ENCODE results near the gene KHDC4. TPM values are rescaled to one million over a fixed set of nuclear protein-coding genes. Genes with fewer than 3 reads are reported as not detected.

KHDC4 gene
- total and polyA plus RNA-seq, 2 of the 4 experiments (the other 2 are of a cell fraction): 28.0 to 29.9 TPM

DNA sequence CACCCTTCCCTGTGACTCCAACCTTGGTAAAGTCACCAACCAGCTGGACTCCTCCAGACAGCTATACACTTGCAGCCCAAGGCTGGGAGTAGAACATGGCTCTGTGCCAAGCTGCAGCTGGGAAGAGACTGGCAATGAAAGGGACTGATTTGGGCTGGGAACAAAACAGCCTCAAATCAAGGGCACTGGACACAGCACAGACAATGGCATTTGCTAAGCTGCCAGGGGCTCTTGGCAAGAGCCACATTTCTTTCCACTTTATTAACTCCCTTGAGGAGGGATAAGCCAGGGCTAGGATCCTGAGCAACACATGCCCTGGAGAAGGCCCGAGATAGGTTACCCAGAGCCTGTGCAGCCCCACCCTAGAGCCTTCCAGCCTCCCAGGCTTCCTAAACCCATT, 62.8 kb downstream of the KHDC4 start:
- intact Hi-C loops (cut with micrococcal nuclease): no loop called here

More for the DNA sequence above, 62.8 kb downstream of the KHDC4 start:
- H2AK9ac ChIP-seq (replicated peaks; ENCODE audit: low read depth, low read length, poor library complexity): peak overlapping the region; percentile 44
- POLR2A ChIA-PET (ENCODE audit: unreplicated experiment): no interaction called here
- in situ Hi-C loops (cut with MboI; ENCODE audit: low sequenced_read_pairs): no loop called here
- no TSS peak for BruUV-seq (replicated peaks)
- CTCF ChIA-PET: interaction anchor here (1.0 kb wide), 1 partner anchor 18 kb away, joined by 3 read pairs; no protein-coding TSS in a partner anchor
- peaks cover 20 to 40% of the 10 kb centered on the region in 2 experiments for H3K79me1 ChIP-seq (ENCODE audit: low read depth in 1 of 2, low read length in 2 of 2)
- no peak overlapping the region for H3K27ac ChIP-seq (ENCODE audit: insufficient read depth, low read length)
- no peak overlapping the region for H4K8ac ChIP-seq (ENCODE audit: low read depth in 2 of 2, low read length in 2 of 2)
- no peak overlapping the region for H3K14ac ChIP-seq (replicated peaks; ENCODE audit: low read depth, low read length)
- peak; percentile 63 for ATAC-seq (ENCODE audit: low read depth)
- H3K9ac ChIP-seq (ENCODE audit: low read depth, low read length): no peak overlapping the region
- no peak overlapping the region for H3K56ac ChIP-seq (ENCODE audit: extremely low read depth, insufficient read depth, low read length)
- no peak overlapping the region for H3K18ac ChIP-seq (ENCODE audit: low read depth, low read length)
- no peak overlapping the region for H3K4me3 ChIP-seq (ENCODE audit: insufficient read depth, low read depth, low read length)
- peaks cover 4% of the 10 kb centered on the region; the same call in 1 of the 2 replicates for H3K4me1 ChIP-seq (ENCODE audit: control insufficient read depth, insufficient read depth, low read length)
- H2BK5ac ChIP-seq (ENCODE audit: low read depth, low read length, poor library complexity, severe bottlenecking): no peak overlapping the region
- no peak for TF ChIP-seq MAZ (IDR thresholded peaks at IDR 0.05; ENCODE audit: borderline replicate concordance, low read depth, low read length)
- no peak for TF ChIP-seq POLR2A (IDR thresholded peaks at IDR 0.05; ENCODE audit: low read depth, low read length)
- no peak for TF ChIP-seq RCOR1 (IDR thresholded peaks at IDR 0.05; ENCODE audit: insufficient replicate concordance, low read length)
- TF ChIP-seq RFX5 (IDR thresholded peaks at IDR 0.05; ENCODE audit: low read depth, low read length): no peak
- TF ChIP-seq, protein P1, sequence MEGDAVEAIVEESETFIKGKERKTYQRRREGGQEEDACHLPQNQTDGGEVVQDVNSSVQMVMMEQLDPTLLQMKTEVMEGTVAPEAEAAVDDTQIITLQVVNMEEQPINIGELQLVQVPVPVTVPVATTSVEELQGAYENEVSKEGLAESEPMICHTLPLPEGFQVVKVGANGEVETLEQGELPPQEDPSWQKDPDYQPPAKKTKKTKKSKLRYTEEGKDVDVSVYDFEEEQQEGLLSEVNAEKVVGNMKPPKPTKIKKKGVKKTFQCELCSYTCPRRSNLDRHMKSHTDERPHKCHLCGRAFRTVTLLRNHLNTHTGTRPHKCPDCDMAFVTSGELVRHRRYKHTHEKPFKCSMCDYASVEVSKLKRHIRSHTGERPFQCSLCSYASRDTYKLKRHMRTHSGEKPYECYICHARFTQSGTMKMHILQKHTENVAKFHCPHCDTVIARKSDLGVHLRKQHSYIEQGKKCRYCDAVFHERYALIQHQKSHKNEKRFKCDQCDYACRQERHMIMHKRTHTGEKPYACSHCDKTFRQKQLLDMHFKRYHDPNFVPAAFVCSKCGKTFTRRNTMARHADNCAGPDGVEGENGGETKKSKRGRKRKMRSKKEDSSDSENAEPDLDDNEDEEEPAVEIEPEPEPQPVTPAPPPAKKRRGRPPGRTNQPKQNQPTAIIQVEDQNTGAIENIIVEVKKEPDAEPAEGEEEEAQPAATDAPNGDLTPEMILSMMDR (conservative IDR thresholded peaks at IDR 0.05; ENCODE audit: low read depth, low read length): no peak
- no peak for TF ChIP-seq SMC3 (IDR thresholded peaks at IDR 0.05; ENCODE audit: low read depth, low read length)
- TF ChIP-seq CHD1 (IDR thresholded peaks at IDR 0.05; ENCODE audit: low read depth, low read length): no peak
- TF ChIP-seq, protein P2, sequence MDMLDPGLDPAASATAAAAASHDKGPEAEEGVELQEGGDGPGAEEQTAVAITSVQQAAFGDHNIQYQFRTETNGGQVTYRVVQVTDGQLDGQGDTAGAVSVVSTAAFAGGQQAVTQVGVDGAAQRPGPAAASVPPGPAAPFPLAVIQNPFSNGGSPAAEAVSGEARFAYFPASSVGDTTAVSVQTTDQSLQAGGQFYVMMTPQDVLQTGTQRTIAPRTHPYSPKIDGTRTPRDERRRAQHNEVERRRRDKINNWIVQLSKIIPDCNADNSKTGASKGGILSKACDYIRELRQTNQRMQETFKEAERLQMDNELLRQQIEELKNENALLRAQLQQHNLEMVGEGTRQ (IDR thresholded peaks at IDR 0.05; ENCODE audit: low read depth, low read length): no peak
- TF ChIP-seq MAFK (IDR thresholded peaks at IDR 0.05; ENCODE audit: low read depth, low read length): no peak
- TF ChIP-seq FOS (IDR thresholded peaks at IDR 0.05; ENCODE audit: low read depth, low read length): no peak
- no peak for TF ChIP-seq NFE2L2 (IDR thresholded peaks at IDR 0.05; ENCODE audit: low read depth, low read length)
- no peak for TF ChIP-seq MXI1 (IDR thresholded peaks at IDR 0.05; ENCODE audit: borderline replicate concordance, low read depth, low read length)
- no peak for TF ChIP-seq CEBPB (IDR thresholded peaks at IDR 0.05; ENCODE audit: low read depth, low read length)
- TF ChIP-seq BHLHE40 (IDR thresholded peaks at IDR 0.05; ENCODE audit: low read depth, low read length): no peak
- no peak for TF ChIP-seq RAD21 (IDR thresholded peaks at IDR 0.05; ENCODE audit: low read length)
- TF ChIP-seq, protein P3, sequence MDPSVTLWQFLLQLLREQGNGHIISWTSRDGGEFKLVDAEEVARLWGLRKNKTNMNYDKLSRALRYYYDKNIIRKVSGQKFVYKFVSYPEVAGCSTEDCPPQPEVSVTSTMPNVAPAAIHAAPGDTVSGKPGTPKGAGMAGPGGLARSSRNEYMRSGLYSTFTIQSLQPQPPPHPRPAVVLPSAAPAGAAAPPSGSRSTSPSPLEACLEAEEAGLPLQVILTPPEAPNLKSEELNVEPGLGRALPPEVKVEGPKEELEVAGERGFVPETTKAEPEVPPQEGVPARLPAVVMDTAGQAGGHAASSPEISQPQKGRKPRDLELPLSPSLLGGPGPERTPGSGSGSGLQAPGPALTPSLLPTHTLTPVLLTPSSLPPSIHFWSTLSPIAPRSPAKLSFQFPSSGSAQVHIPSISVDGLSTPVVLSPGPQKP (IDR thresholded peaks at IDR 0.05; ENCODE audit: borderline replicate concordance, low read depth, low read length): no peak
- no peak overlapping the region for H2BK15ac ChIP-seq (ENCODE audit: low read depth, low read length)
- no peak overlapping the region for H4K5ac ChIP-seq (ENCODE audit: low read depth, low read length)
- no peak overlapping the region for H3K4me2 ChIP-seq (ENCODE audit: low read depth, low read length)
- peak; percentile 31 for DNase-seq
- H3K9me1 ChIP-seq (ENCODE audit: insufficient read depth, low read length): 0 out of 2 replicates have a peak, but pooled peaks cover 3% of the 10 kb centered on the region
- H3K27me3 ChIP-seq (ENCODE audit: control insufficient read depth, insufficient read depth, low read length): no peaks in the 10 kb centered on the region
- no peak overlapping the region for H2BK20ac ChIP-seq (ENCODE audit: low read depth, low read length)
- H3K36me3 ChIP-seq (ENCODE audit: control insufficient read depth, insufficient read depth, low read length): peaks cover 21% of the 10 kb centered on the region
- no peaks in the 10 kb centered on the region; the same call in 1 of the 2 replicates for H4K20me1 ChIP-seq (ENCODE audit: insufficient read depth, low read length)
- dilution Hi-C loops (cut with HindIII; ENCODE audit: low sequenced_read_pairs, unreplicated experiment): no loop called here
- no peak overlapping the region for H2BK120ac ChIP-seq (ENCODE audit: low read depth, low read length)
- no peak overlapping the region for H3K4ac ChIP-seq (ENCODE audit: low read depth, low read length)
- WGBS, 2 experiments (ENCODE audit: extremely low coverage in 2 of 2, insufficient read length in 1 of 2): no CpG with 5 or more reads among the region's 1 CpG
- no peaks in the 10 kb centered on the region for H3K9me3 ChIP-seq (ENCODE audit: control insufficient read depth, insufficient read depth, low read length)
- H2AK5ac ChIP-seq (ENCODE audit: low read depth, low read length): no peak overlapping the region
- H3K23ac ChIP-seq (ENCODE audit: low read depth, low read length): no peak overlapping the region
- H4K91ac ChIP-seq (ENCODE audit: insufficient read depth, low read depth, low read length): no peak overlapping the region
- no peak overlapping the region for H2AFZ ChIP-seq (replicated peaks; ENCODE audit: low read length, poor library complexity)

Measured in IMR-90 (cell line).